ENCODE data around the gene PCNA. TPM values are rescaled to one million over a fixed set of nuclear protein-coding genes. Genes with fewer than 3 reads are reported as not detected.

PCNA gene
- total RNA-seq, 1 donor from 2014 or later = 48.1 TPM

DNA sequence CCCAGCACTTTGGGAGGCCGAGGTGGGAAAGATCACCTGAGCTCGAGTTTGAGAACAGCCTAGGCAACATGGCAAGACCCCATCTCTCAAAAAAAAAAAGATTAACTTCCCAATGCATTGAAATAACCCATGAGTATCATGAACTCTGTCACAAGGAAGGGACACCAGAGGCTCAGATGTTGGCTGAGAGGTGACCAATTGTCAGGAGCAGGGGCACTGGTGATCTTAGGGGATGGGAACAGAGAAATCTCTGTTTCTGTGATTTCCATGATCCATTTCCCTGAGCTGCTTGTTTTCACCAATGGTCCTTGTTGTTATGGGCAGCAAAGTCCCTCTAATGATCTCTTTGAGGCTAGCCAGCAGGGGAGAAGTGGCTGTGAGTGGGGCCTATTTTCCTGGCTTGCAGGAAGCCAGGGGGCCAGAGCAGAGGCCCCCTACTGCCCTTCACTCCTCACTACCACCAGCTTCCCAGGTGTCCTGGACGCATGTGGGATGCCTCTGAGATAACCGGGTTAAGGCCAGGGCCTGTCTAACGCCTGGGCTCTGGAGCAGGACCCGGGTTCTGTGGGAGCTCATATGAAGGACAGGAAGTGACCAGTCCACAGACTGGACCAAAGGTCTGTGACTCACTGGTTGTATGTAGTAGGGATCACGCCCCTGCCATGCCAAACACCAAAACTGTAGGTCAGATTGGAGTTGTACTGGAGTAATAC, 54.4 kb downstream of the PCNA start:
- ATAC-seq = peak; percentile 72 to 79
- Histone ChIP-seq H3K27me3 (ENCODE audit: low read depth) (no peaks in the 10 kb centered on the region), H3K27ac (no peak overlapping the region), H3K4me1 (no peaks in the 10 kb centered on the region), H3K9me3 (no peaks in the 10 kb centered on the region), H3K36me3 (no peaks in the 10 kb centered on the region), H3K4me3 (no peak overlapping the region)
- TF ChIP-seq, protein P1, sequence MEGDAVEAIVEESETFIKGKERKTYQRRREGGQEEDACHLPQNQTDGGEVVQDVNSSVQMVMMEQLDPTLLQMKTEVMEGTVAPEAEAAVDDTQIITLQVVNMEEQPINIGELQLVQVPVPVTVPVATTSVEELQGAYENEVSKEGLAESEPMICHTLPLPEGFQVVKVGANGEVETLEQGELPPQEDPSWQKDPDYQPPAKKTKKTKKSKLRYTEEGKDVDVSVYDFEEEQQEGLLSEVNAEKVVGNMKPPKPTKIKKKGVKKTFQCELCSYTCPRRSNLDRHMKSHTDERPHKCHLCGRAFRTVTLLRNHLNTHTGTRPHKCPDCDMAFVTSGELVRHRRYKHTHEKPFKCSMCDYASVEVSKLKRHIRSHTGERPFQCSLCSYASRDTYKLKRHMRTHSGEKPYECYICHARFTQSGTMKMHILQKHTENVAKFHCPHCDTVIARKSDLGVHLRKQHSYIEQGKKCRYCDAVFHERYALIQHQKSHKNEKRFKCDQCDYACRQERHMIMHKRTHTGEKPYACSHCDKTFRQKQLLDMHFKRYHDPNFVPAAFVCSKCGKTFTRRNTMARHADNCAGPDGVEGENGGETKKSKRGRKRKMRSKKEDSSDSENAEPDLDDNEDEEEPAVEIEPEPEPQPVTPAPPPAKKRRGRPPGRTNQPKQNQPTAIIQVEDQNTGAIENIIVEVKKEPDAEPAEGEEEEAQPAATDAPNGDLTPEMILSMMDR (IDR thresholded peaks at IDR 0.05) = no peak
- DNase-seq = peak; percentile 55
- intact Hi-C loops (cut with DNase I) = no loop called here

Other genes starting within 250 kb of the PCNA start
- gene SLC23A2, start 118.4 kb downstream of the PCNA start, total RNA-seq = 19.2 TPM
- gene TMEM230, start 6.9 kb downstream of the PCNA start, total RNA-seq = 98.9 TPM
- gene CDS2, start 7.0 kb upstream of the PCNA start, total RNA-seq = 63.3 TPM
- not detected for gene PROKR2, start 197.0 kb upstream of the PCNA start, total RNA-seq

All from lower lobe of right lung (tissue), 2 donors.